NOMO-1 treated with DMSO at 0.1 percent for 48 hours (cell line): ENCODE data around the gene TSPAN15.
"Not testable (repeated sequence)": the region's sequence is repeated elsewhere in the genome, so short reads cannot be mapped to it uniquely, and the experiment has no call there.

Source experiments
- DNase-seq: peaks from one replicate; lab custom pipeline; 2025; ENCODE audit not compliant: unreplicated experiment; lab: John Stamatoyannopoulos, UW

The TSPAN15 gene

DNA sequence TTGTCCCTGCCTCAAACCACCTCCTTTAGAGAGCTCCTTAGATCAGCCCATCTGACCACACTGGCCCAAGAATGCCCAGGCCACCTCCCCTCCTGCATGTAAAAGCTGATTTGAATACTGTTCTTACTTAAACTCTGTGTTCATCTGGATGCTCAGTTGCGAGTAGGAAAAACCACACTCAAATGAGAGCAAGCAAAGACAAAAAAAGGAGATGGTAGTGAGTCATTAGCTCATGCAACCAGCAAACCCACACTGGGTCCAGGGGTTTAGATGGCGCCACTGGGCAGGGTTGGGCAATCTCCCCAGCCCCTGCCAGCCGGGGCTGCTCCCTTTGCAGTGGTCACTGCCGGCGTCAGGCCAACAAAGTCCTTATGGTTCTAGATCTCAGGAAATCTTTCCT, 32.7 kb downstream of the TSPAN15 start:
- DNase-seq: no peak

DNA sequence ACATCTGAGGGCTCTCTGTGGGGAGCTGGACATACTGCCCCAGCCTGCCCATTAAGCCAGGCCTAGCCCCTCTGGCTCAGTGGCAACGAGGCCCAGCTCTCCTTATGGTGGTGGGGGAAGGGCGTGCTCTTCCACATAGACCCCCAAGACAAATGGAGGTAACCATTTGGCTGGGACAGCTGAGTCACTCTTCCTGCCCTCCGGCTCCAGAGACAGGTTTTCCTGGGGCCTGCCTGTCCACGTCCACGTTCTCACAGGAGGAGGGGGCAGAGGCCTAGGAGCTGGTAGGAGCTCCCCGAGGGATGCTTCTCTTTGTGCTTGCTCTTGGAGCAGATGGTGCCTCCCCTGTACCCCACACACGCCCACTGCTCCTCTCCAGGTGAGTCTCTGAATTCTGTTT, 33.5 kb downstream of the TSPAN15 start:
- no peak for DNase-seq

DNA sequence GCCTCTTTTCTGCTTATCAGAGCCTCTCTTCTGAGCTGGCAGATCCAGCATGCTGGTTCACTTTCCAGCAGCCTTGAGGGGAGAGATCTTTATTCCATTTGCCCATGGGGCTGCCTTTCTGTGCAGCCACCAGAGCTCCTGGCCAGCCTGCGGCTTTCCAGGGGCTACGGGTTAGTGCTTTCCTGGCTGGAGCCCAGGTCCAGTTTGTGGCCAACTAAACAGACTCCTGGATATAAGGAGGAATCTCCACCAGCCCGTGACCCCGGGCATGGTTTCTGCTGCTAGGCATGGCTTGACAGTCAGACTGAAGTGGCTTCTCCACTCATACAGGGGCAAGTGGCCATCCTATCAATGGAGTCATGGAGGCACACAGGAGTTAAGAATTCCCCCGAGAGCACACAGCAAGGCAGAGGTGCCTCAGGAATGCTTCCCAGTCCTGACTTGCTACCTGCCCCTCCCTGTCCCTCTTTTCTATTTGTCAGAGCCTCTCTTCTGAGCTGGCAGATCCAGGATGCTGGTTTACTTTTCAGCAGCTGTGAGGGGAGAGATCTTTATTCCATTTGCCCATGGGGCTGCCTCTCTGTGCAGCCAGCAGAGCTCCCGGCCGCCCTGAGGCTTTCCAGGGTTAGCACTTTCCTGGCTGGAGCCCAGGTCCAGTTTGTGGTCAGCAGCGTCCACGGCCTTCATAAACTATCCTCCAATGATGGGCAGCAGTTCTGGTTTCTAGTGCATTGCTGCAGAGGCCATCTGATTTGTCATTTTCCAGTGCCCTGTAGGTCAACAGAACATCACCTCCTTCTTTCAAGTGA, 35.9 kb downstream of the TSPAN15 start:
- DNase-seq: no peak

DNA sequence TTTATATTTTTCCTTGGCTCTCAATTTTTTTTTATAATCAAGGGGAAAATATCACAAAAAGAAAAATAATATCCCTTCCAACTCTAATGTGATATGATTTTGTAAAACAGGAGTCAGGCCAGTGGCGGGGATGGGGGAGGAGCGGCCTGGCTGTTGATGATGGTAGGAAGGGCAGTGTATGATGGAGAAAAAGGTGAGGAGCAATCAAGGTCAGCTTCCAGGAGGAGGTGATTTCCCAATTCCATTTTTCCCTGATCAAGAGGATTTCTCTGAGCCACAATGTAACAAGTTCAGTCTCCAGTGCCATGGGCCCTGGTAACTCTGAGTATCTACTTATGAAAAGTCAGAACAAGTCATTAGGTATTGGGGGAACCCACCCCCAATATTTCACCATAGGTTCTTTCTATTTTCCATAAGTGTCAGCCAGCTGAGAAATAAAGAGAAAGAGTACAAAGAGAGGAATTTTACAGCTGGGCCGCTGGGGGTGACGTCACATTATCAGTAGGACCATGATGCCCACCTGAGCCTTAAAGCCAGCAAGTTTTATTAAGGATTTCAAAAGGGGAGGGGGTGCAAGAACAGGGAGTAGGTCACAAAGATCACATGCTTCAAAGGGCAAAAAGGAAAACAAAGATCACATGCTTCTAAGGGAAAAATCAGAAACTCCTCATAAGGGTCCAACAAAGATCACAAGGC, 37.0 kb downstream of the TSPAN15 start:
- not testable (repeated sequence) for DNase-seq

DNA sequence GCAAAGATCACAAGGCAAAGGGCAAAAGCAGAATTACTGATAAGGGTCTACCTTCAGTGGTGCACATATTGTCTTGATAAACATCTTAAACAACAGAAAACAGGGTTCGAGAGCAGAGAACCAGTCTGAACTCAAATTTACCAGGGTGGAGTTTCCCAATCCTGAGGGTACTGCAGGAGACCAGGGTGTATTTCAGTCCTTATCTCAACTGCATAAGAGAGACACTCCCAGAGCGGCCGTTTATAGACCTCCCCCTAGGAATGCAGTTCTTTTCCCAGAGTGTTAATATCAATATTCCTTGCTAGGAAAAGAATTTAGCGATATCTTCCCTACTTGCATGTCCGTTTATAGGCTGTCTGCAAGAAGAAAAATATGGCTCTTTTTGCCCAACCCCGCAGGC, 37.6 kb downstream of the TSPAN15 start:
- DNase-seq: not testable (repeated sequence)

DNA sequence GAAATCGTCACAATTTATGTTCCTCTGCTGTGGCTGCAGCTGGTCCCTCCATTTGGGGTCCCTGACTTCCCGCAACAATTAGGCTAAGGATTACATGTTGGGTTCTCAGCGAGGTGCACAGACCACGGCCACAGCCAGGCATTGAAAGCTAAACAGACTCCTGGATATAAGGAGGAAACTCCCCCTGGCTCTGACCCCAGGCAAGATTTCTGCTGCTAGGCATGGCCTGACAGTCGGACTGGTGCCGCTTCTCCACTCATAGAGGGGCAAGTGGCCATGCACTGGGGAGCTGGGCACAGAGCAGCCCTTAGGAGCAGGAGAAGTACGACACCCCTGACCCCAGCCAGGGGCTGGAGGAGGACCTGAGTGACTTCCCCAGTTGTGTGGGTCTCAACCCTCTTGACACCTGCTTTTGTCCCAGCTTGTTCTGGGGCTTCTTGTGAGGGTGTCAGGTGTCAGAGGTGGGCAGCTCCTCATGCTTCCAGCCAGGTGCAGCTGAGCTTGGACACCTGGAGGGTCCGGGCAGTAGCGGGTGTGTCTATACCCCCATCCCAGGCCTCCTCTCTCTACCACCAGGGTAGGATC, 38.3 kb downstream of the TSPAN15 start:
- no peak for DNase-seq

DNA sequence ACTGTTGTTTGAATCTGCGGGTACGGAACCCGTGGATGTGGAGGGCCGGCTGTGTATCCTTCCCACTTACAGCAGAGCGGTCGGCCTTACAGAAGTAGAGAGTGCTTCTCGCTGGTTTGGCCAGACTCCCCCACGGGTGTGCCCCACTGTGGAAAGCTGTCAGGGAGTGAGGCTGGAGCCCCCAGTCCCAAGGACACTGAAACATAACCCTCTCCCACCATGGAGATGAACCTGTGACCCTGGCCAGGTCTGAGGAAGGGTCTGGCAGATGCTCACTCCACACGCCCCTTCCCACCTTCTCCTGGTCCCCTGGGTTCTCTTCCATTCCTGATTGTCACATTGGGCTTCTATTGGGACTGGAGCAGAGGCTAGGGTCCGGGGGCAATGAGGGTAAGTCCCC, 39.6 kb downstream of the TSPAN15 start:
- DNase-seq: no peak

DNA sequence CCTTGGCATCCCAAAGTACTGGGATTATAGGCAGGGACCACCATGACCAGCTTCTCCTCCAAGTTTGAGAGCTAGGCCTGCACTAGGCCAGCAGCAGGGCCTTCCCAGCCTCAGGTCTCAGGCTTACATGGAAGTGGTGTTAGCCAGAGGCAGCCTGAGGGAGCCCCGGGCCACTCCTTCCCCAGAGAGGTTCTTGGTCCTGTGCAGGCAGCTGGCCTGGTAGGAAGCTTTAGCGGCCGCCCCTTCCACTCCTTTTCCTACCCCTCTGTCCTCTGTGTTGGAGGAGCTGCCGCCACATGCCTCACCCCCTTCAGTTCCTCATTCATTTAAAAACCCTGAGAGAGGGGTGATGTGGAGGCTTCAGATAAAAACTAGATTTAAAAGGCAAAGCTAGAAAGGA, 40.3 kb downstream of the TSPAN15 start:
- no peak for DNase-seq

DNA sequence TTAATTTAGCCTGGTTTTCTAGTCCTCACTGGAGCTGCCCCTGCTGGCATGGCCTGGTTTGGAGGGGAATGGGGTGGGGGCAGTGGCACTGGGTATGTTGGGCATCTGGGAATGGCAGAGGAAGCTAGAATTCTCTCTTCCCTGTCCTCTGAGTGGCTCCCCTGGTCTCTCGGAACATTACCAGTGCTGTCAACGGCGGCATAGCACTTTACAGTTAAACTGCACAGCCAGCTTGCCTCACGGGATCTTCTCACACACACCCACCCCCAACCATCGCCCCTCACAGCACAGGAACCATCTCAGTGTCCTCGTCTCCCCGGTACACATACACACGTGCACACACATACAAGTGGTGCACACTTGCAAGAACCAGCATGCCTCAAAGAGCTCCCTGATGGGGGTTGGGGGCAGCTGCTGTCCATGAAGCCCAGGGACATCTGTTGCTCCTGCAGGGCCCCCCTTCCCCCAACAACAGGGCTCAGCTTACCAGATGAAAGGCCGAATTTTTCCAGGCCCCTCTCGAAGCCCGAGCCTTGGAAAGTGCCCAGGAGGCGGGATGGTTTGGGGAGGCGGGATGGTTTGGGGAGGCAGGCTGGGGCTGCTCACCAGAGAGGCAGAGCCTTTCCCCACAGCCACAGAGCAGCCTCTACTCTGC, 41.0 kb downstream of the TSPAN15 start:
- DNase-seq: no peak

DNA sequence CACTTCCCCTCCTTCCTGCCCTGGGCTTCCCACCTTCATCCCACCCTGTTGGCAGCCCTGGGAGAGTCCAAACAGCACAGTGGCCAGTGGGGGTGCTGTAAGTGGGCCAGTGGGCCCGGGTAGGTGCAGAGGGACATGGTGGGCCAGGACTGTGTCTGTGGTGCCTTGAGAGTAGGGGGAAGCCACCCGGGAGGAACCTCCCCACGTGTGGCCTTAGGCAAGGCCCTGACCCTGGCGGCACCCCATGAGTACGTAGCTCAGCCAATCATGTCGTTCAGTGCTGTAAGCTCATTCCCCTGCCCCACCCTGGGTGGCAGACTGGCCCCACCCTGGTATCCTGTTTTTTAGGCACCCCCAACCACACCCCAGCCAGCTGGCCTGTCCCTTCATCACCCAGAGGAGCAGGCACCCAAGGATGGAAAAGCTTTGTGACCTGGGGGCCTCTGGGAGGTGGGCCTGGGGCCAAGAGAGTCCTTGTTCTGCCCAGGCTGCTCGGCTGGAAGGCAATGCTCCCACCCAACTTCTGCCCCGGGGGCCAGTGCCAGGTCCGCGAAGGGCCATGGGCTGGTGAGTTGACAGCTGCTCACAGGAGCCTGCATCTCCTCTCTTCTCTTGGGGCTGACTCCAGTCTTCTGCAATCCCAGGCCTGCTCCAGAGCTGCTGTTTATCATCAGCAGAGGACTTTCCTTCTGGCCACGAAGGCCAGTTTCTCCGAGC, 41.6 kb downstream of the TSPAN15 start:
- DNase-seq: no peak

DNA sequence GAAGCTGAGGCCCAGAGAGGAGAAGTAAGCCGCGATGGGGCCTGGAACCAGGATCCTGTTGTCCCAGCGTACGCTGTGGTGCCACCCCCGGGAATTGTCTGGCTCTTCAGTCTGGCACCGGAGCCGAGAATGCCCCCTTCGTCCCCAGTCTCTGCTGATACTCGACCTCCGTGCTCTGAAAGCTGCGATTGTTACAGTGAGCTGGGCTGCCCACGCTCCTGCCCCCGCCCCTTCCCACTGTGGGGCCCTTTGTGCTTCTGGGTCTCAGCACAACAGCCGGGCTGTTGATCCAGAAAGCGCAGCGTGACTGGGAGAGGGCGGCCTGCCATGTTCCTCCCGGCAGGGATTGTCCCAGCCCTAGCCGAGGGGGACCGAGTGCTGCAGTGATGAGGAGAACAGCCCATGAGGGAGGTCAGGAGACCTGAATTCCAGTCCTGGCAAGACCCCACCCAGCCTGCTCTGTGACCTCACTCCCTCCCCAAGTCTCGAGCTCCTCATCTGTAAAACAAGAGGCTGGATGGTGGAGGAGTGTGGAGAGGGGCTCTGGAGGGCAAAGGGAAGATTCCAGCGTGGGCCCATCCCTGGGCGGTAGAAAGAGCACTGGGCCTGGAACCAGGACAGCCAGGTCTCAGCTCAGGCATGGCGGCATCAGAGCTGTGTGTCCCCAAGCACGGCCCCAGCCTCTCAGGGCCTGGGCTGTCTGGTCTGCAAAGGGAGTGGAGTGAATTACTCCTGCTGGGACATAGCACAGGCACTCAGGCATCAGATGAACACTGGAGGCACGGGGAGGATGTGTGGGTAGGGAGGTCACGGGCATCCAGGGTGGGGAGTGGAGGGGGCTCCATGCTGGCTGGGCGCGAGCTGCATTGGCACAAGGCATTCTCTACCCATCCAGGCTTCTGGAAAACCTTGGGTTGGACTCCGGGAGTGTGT, 43.6 kb downstream of the TSPAN15 start:
- DNase-seq: no peak

DNA sequence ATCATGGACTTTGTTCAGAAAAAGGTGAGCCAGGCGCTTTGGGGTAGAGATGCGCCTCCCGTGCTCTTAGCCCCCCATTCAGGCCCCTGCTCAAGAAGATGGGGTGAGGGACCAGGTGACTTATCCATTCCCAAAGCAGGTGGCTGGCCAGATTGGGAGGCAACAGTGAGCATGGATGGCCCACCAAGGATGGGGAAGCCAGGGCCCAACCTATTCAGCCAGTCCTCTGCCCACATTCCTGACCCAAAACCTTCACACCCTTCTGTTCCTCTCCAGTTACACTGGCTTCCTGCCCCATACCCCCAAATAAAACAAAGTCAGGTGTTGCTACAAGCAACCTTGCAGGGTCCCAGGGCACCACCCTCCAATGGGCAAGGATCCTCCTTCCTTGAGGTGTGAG, 44.4 kb downstream of the TSPAN15 start:
- no peak for DNase-seq

DNA sequence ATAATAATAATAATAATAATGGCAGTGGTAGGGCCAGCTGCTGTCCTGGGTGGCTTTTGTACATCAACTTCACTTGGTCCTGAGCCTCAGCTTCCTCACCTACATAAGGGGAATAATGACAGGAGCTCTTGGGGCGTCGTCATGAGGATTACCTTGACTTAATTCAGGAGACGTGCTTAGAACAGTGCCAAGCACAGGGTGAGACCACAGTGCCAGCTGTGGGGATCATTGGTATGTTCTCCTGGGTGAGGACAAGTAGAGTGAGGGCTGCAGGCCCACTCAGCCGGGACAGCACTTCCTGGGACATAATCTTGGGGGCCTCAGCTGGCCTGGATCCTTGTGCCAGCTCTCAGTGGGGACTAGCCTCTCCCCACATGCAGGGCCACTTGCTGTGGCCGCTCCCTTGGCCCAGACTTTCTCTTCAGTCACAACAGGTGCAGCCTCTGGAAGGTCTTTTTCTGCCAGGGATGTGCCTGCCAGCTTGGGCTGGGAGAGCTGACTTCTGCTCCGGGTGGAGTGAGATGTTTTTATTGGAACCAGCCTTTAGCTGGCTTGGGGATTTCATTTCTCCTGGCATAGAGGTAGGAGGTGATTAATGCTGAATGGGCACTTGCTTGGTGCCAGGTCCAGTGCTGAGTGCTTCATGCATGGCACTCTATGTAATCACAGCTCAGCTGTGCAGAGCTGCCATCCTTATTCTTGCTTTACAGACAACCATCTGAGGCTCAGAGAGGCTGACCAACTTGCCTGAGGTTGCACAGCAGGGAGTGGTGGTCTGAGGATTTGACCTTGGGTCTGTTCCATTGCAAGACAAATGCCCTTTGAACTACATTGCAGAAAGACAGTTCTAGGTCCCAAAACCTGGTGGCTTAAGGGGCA, 45.3 kb downstream of the TSPAN15 start:
- DNase-seq: no peak

DNA sequence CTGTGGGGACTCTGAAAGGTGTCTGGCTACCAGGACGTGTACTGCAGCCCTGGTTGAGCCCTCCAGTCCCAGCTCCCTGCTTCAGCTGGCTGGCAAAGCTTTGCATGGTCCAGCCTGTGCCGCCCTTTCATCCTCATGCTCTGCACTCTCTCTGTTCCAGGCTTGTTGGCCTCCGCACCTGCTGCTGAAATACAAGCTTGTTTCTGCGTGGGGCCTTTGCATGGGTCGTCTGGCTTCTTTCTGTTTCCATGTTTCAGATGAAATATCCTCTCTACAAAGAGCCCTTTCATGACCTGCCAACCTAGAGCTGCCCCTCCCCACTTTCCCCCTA, 45.9 kb downstream of the TSPAN15 start:
- DNase-seq: no peak

DNA sequence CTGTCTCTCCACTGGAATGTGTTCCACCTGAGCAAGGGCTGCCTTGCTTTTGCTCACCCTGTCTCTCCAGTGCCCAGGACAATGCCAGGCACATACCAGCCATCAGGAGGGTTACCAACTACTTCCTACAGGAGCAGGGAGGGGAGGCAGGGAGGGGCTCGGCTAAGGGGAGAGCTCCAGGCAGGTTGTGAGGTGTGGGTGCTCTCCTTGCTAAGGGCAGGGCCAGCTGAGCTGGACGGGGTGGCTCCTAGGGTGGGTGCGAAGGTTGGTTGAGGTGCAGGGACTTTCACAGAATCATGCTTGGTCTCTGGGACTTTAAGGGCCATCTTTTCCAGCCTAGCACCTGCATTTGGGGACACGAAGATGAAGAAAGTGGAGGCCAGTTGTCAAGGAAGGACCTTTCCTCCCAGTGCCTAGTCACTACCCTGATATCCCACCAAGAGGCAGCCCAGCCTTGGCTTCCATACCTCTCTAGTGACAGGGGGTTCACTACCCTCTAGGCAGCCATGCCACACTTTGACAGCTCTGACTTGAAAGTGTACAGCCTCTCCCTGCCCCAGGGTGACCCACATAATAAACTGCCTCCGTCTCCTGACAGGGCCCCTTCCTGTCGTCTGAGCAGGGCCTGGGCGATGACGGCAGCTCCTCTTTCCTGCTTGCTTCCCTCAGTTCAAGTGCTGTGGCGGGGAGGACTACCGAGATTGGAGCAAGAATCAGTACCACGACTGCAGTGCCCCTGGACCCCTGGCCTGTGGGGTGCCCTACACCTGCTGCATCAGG, 46.5 kb downstream of the TSPAN15 start:
- DNase-seq: no peak

DNA sequence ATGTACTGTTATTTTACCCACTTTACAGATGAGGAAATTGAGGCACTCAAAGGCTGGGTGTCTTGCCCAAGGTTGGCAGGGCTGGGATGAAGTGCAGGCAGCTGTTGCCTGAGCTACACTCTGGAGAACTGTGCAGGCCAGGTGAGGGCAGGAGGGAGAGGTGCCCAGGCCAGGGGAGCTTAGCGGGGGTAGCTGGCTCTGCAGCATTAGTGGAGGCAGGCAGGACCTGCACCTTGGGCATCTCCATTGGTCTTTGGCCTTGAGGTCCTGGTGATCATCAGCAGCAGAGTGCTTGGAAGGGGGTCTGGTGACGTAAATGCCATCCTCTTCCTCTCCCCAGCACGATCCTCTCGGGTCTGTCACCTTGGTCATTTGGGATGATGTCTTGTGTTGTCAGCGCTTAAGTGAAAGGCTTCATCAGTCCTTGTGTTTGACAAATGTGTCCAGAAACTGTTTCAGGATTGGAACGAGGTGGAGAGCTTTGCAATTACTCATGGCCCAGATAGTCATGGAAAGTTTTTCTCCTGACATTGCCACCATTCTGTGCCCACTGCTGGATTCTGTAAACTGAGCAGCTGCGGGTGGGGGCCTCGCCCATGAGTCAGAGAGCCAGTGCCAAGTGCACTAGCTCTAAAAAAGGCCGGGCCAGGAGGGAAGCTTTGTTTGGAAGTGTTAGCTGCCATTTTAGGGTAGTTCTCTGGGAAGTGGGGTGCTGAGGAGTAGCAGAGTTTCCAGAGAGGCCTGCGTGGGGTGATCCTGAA, 47.6 kb downstream of the TSPAN15 start:
- DNase-seq: no peak
